Stimulated activated CD4-positive, alpha-beta T cell treated with anti-CD3 and anti-CD28 coated beads, Interleukin-15, amount 100 ng/mL, for 48 hours (primary cell): ENCODE results near the gene BBS5.

Source experiments
- DNase-seq, 2 donors: peaks; one replicate each; pipeline ENCODE4 v3.0.0-alpha.2; 2020; ENCODE audit warnings: low read depth in 2 of 2

BBS5 gene

DNA sequence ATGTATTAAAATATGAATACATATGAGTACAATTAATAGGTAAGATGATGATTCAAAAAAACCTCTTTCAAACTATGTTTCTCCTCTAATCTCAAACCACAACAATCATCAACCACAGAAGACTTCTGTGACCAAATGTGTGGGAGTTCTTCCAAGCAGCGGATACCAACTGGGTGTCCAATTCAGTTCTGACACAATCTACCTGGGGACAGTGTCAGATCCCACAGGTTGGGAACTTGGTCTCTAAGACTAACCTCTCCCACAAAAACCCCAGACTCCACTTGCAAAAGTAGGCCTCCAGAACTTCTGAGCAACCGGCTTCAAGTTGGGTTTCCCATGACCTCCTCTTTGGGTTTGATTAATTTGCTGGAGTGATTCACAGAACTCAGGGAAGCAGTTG lies 67.5 kb downstream of the BBS5 start:
- DNase-seq = no peak
